Measurements from ENCODE around the gene TSC1. TPM values are rescaled to one million over a fixed set of nuclear protein-coding genes. Genes with fewer than 3 reads are reported as not detected.

Gene TSC1
- total RNA-seq, 1 donor from 2014 or later = 69.0 TPM

DNA sequence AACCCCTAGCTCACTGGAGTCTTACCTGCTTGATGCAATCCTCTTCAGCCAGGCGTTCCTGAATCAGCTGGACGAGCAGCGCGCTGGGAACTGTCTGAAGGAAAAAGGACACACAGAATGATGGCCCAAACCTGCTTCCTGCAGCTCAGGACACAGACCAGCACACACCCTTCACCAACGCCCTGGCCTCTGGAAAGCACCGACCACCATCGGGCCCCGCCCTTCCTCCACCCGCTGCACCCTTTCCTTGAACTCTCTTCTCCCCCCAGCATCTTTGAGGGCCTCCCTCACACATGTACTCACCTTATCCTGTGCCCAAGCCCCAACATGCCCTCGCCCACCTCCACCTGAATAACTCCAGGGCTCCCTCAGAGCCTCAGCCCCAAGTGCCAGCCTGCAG lies 89.6 kb downstream of the TSC1 start:
- Mint-ChIP-seq H3K4me1 (ENCODE audit: low read depth) (no peaks in the 10 kb centered on the region), H3K9me3 (ENCODE audit: low read depth) (no peaks in the 10 kb centered on the region), H3K27me3 (peaks cover 5% of the 10 kb centered on the region), H3K36me3 (ENCODE audit: insufficient read depth) (no peaks in the 10 kb centered on the region), H3K4me3 (ENCODE audit: low read depth) (no peak overlapping the region), H3K27ac (no peak overlapping the region)
- no peak for DNase-seq (ENCODE audit: low spot score, unreplicated experiment)
- TF ChIP-seq, protein P1, sequence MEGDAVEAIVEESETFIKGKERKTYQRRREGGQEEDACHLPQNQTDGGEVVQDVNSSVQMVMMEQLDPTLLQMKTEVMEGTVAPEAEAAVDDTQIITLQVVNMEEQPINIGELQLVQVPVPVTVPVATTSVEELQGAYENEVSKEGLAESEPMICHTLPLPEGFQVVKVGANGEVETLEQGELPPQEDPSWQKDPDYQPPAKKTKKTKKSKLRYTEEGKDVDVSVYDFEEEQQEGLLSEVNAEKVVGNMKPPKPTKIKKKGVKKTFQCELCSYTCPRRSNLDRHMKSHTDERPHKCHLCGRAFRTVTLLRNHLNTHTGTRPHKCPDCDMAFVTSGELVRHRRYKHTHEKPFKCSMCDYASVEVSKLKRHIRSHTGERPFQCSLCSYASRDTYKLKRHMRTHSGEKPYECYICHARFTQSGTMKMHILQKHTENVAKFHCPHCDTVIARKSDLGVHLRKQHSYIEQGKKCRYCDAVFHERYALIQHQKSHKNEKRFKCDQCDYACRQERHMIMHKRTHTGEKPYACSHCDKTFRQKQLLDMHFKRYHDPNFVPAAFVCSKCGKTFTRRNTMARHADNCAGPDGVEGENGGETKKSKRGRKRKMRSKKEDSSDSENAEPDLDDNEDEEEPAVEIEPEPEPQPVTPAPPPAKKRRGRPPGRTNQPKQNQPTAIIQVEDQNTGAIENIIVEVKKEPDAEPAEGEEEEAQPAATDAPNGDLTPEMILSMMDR (IDR thresholded peaks at IDR 0.05; ENCODE audit: unreplicated experiment) = no peak

DNA sequence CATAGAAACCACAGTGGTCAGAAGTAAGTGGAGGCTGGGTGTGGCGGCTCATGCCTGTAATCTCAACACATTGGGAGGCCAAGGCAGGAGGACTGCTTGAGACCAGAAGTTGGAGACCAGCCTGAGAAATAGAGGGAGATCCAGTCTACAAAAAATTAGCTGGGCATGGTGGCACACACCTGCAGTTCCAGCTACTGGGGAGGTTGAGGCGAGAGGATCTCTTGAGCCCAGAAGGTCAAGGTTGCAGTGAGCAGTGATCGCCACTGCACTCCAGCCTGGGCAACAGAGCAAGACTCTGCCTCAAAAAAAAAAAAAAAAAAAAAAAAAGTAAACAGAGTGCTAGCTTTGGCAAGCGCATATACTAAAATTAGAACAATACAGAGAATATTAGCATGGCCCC lies 90.9 kb downstream of the TSC1 start:
- Mint-ChIP-seq H3K36me3 (ENCODE audit: insufficient read depth) (no peaks in the 10 kb centered on the region), H3K9me3 (ENCODE audit: low read depth) (no peaks in the 10 kb centered on the region), H3K4me1 (ENCODE audit: low read depth) (no peaks in the 10 kb centered on the region), H3K4me3 (ENCODE audit: low read depth) (no peak overlapping the region), H3K27me3 (peaks cover 5% of the 10 kb centered on the region), H3K27ac (no peak overlapping the region)
- TF ChIP-seq, protein P1 (IDR thresholded peaks at IDR 0.05; ENCODE audit: unreplicated experiment) = no peak
- no peak for DNase-seq (ENCODE audit: low spot score, unreplicated experiment)

DNA sequence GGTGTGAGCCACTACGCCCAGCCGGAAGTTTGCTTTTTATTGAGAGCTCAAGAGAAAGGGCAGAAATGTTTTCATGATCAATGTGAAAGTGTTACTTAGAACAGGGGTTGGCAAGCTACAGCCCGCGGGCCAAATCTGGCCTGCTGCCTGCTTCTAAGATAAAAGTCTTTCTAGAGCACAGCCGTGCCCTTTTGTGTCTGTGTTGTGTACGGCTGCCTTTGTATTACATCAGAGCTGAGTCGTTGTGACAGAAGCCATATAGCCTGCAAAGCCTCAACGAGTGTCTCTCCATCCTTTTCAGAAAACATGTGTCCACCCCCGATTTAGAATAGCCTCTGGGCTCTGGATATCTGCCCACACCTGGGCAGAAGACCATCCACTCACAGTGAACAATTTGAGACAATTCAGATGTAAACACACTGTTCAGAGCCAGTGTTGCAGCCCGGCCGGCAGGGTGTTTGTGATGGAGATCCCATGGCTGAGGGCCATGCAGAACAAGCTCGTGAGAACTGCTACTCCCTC lies 95.2 kb downstream of the TSC1 start:
- Mint-ChIP-seq H3K36me3 (ENCODE audit: insufficient read depth) (no peaks in the 10 kb centered on the region), H3K4me3 (ENCODE audit: low read depth) (no peak overlapping the region), H3K27me3 (no peaks in the 10 kb centered on the region), H3K27ac (no peak overlapping the region), H3K4me1 (ENCODE audit: low read depth) (no peaks in the 10 kb centered on the region), H3K9me3 (ENCODE audit: low read depth) (no peaks in the 10 kb centered on the region)
- TF ChIP-seq, protein P1 (IDR thresholded peaks at IDR 0.05; ENCODE audit: unreplicated experiment) = no peak
- no peak for DNase-seq (ENCODE audit: low spot score, unreplicated experiment)

DNA sequence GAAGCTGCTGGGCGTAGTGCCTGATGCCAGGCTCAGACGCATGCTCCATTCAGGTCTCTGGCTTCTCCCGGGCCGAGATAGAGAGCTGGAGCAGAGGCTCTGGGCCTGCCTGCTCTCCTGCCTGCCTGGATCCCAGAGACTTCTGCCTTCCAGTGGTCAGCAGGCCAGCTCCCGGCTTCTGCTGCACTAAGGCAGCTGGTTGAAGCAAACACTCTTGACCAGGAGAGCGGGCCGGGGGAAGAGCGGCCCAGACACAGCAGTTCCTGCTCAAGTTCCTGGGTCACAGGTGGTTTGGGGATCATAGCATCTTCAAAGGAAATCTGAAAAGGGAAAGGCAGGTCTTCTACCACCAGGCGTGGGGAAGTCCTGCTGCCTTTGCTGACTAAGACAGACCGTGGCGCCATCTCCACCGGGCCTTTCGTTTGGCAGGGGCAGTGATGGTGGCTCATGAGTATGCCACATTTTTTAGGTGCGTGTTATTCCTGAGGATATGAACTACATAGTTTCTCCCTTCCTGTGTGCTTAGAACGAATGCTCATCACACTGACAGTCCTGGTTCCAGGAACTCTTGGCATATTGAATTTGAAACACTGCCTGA lies 97.4 kb downstream of the TSC1 start:
- Mint-ChIP-seq H3K27ac (no peak overlapping the region), H3K9me3 (ENCODE audit: low read depth) (no peaks in the 10 kb centered on the region), H3K27me3 (no peaks in the 10 kb centered on the region), H3K4me1 (ENCODE audit: low read depth) (peaks cover 1% of the 10 kb centered on the region), H3K4me3 (ENCODE audit: low read depth) (no peak overlapping the region), H3K36me3 (ENCODE audit: insufficient read depth) (no peaks in the 10 kb centered on the region)
- DNase-seq (ENCODE audit: low spot score, unreplicated experiment) = no peak
- TF ChIP-seq, protein P1 (IDR thresholded peaks at IDR 0.05; ENCODE audit: unreplicated experiment) = no peak

DNA sequence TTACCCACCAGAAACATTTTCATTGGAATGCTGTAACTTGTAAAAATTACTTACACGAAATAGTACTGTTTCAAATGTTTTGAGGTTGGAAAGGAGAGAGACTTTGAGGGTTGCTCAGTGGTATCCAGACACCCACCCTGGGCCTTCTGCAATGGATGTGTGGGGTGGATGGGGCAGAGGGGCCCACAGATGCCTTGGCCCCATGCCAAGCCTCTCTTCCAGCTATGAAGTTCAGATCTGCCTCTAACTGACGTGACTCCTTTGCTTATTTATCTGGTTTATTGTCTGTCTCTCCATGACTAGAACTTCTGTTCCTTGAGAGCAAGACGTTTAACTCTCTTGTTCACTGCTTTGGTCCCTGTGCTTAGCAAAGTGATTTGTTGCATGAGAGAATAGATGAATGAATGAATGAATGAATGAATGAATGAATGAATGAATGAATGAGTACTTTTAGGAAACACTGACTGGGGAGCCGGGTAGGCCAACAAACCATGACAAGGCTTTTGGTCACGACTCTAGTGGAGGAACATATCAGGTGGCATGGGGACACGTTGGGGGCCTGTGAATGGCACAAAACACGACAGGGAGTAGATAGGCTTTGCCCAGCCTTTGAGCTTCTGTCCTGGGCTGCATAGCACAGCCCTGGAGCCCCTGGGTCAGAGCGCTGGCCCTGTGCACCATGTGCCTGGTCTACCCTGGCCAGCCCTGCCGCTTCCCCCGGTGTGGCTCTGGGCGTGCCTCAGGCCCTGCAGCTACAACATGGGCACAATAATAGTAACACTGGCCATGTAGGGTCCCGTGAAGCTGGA lies 98.1 kb downstream of the TSC1 start:
- Mint-ChIP-seq H3K36me3 (ENCODE audit: insufficient read depth) (no peaks in the 10 kb centered on the region), H3K9me3 (ENCODE audit: low read depth) (no peaks in the 10 kb centered on the region), H3K27ac (no peak overlapping the region), H3K27me3 (no peaks in the 10 kb centered on the region), H3K4me3 (ENCODE audit: low read depth) (no peak overlapping the region), H3K4me1 (ENCODE audit: low read depth) (peaks cover 1% of the 10 kb centered on the region)
- TF ChIP-seq, protein P1 (IDR thresholded peaks at IDR 0.05; ENCODE audit: unreplicated experiment) = no peak
- no peak for DNase-seq (ENCODE audit: low spot score, unreplicated experiment)

All from progenitor cell of endocrine pancreas (in vitro differentiated cells).